ENCODE data around the gene SCAMP1. TPM values are rescaled to one million over a fixed set of nuclear protein-coding genes. Genes with fewer than 3 reads are reported as not detected.
A peak's percentile ranks its signal among the peaks of the same experiment; 100 is the strongest.

SCAMP1 gene
- polyA plus RNA-seq, 1 of the 3 experiments (the other 2 are of a cell fraction): 11.5 TPM

GRCh38 chr5:78527054-78527859 is 166.8 kb downstream of the SCAMP1 start:
- Histone ChIP-seq H3K36me3 (replicated peaks in 1 of 2; ENCODE audit: control insufficient read depth in 1 of 2, insufficient read depth in 2 of 2, low read length in 1 of 2) (no peaks in the 10 kb centered on the region), H3K4me2 (peak overlapping the region; percentile 73; the same call in 1 of the 2 replicates), H3K9me3 (no peaks in the 10 kb centered on the region), H3K79me2 (ENCODE audit: insufficient read depth) (peaks cover 79% of the 10 kb centered on the region), H4K20me1 (ENCODE audit: insufficient read depth) (no peaks in the 10 kb centered on the region), H3K4me1 (ENCODE audit: control insufficient read depth in 1 of 2, insufficient read depth in 2 of 2, low read depth in 1 of 2, low read length in 1 of 2) (peaks cover 4 to 31% of the 10 kb centered on the region in 2 experiments), H3K9ac (peak overlapping the region; percentile 75), H3K9me2 (no peaks in the 10 kb centered on the region), H3F3A (replicated peaks; ENCODE audit: insufficient read depth) (peaks cover 48% of the 10 kb centered on the region), H3K27ac (ENCODE audit: low read depth in 2 of 2, low read length in 1 of 2) (peak overlapping the region; percentile 41 to 97; a peak in 3 of 4 replicates), H3K4me3 (ENCODE audit: low read depth in 2 of 2, low read length in 1 of 2) (no peak overlapping the region), H2AFZ (ENCODE audit: low read depth) (no peak overlapping the region), H3K27me3 (ENCODE audit: insufficient read depth) (no peaks in the 10 kb centered on the region)
- TF ChIP-seq ZBTB33 (IDR thresholded peaks at IDR 0.05; ENCODE audit: borderline replicate concordance, low read depth): no peak
- TF ChIP-seq PBX3 (IDR thresholded peaks at IDR 0.05): peak; percentile 68
- no peak for TF ChIP-seq TAF1 (IDR thresholded peaks at IDR 0.05; ENCODE audit: borderline replicate concordance, low read depth, low read length)
- TF ChIP-seq IRF3 (IDR thresholded peaks at IDR 0.05; ENCODE audit: low read depth, low read length): no peak
- TF ChIP-seq MXI1 (IDR thresholded peaks at IDR 0.05; ENCODE audit: low read depth, low read length): no peak
- TF ChIP-seq SIN3A (IDR thresholded peaks at IDR 0.05; ENCODE audit: borderline replicate concordance, low read depth, low read length): peak; percentile 69; the same call in 1 of the 2 replicates
- peak; percentile 24; the same call in 1 of the 2 replicates for TF ChIP-seq FOSL2 (IDR thresholded peaks at IDR 0.05; ENCODE audit: borderline replicate concordance, low read depth)
- TF ChIP-seq FOXJ3 (CRISPR knock-in tag; IDR thresholded peaks at IDR 0.05): no peak
- TF ChIP-seq USF2 (IDR thresholded peaks at IDR 0.05; ENCODE audit: borderline replicate concordance, low read depth, low read length): no peak
- TF ChIP-seq USF1 (IDR thresholded peaks at IDR 0.05; ENCODE audit: borderline replicate concordance, low read depth): no peak
- no peak for TF ChIP-seq GATA2 (CRISPR knock-in tag; IDR thresholded peaks at IDR 0.05)
- TF ChIP-seq MAX (IDR thresholded peaks at IDR 0.05; ENCODE audit: low read depth): 0 out of 2 replicates have a peak, but pooled peaks have one; percentile 15
- no peak for TF ChIP-seq RAD21 (IDR thresholded peaks at IDR 0.05; ENCODE audit: low read length)
- no peak for TF ChIP-seq GABPA (IDR thresholded peaks at IDR 0.05; ENCODE audit: low read depth)
- peak; percentile 67 for TF ChIP-seq TCF12 (IDR thresholded peaks at IDR 0.05)
- TF ChIP-seq RFX5 (IDR thresholded peaks at IDR 0.05; ENCODE audit: low read length): no peak
- ChIA-PET POLR2A (no interaction called here), CTCF (interaction anchor here (0.9 to 3.3 kb wide), 4 partner anchors 8 to 439 kb away, joined by 3 to 12 read pairs (median 3); no protein-coding TSS in a partner anchor)
- 63% methylated on average over 9 of the region's 9 CpGs for WGBS (ENCODE audit: low lambda C conversion rate)
- DNase-seq: no peak
